ENCODE results near the gene LPXN. TPM values are rescaled to one million over a fixed set of nuclear protein-coding genes. Genes with fewer than 3 reads are reported as not detected.

LPXN gene
- total and polyA plus RNA-seq, 10 donors: 50.8 to 83.7 (median 65.5) TPM

GRCh38 chr11:58613228-58613627, 37.6 kb upstream of the LPXN start:
- 88 to 96% (median 91%) methylated on average over 2 of the region's 2 CpGs for WGBS, 5 donors
- Histone ChIP-seq H3K27me3 (replicated peaks in 1 of 7) (no peaks in the 10 kb centered on the region), H3K36me3 (peaks cover 0 to 88% (median 82%) of the 10 kb centered on the region in 6 donors), H3K4me1 (peaks cover 0 to 21% (median 0%) of the 10 kb centered on the region in 6 donors), H3K27ac (no peak overlapping the region), H3K4me3 (no peak overlapping the region), H3K9me3 (no peaks in the 10 kb centered on the region)
- no peak for TF ChIP-seq POLR2AphosphoS5 (IDR thresholded peaks at IDR 0.05)
- TF ChIP-seq POLR2A (IDR thresholded peaks at IDR 0.05): no peak
- no peak for TF ChIP-seq CTCF (IDR thresholded peaks at IDR 0.05 in 8 of 11, conservative IDR thresholded peaks at IDR 0.05 in 3 of 11)
- intact Hi-C loops (cut with DNase I; ENCODE audit: low total_unique reads): no loop called here
- DNase-seq: no peak

DNA sequence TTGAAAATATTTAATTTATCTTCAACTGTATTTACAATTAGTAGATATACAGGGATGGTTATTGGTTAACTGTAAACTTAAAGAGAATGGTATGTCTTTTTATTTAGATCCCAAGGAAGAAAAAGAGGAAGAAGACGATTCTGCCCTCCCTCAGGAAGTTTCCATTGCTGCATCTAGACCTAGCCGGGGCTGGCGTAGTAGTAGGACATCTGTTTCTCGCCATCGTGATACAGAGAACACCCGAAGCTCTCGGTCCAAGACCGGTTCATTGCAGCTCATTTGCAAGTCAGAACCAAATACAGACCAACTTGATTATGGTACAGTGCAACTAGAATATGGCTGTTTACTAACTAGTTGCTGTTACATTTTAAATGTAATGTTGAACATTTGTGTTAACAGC, 34.1 kb upstream of the LPXN start:
- DNase-seq: no peak
- H3K27me3 ChIP-seq (replicated peaks in 1 of 7): no peaks in the 10 kb centered on the region
- TF ChIP-seq POLR2AphosphoS5 (IDR thresholded peaks at IDR 0.05) (no peak), POLR2A (IDR thresholded peaks at IDR 0.05) (no peak)
- H3K27ac ChIP-seq: no peak overlapping the region
- no peak overlapping the region for H3K4me3 ChIP-seq
- WGBS, 5 donors: 48 to 60% (median 58%) methylated on average over 8 of the region's 8 CpGs
- H3K36me3 ChIP-seq: peaks cover 0 to 53% (median 48%) of the 10 kb centered on the region in 6 donors
- intact Hi-C loops (cut with DNase I; ENCODE audit: low total_unique reads): no loop called here
- H3K4me1 ChIP-seq: peaks cover 6 to 54% (median 12%) of the 10 kb centered on the region in 6 donors
- no peaks in the 10 kb centered on the region for H3K9me3 ChIP-seq

GRCh38 chr11:58608331-58608730, 32.7 kb upstream of the LPXN start:
- no peak for DNase-seq
- Histone ChIP-seq H3K27ac (no peak overlapping the region), H3K36me3 (peaks cover 0 to 47% (median 35%) of the 10 kb centered on the region in 6 donors), H3K9me3 (no peaks in the 10 kb centered on the region), H3K4me1 (peaks cover 6 to 63% (median 12%) of the 10 kb centered on the region in 6 donors), H3K4me3 (no peak overlapping the region), H3K27me3 (replicated peaks in 1 of 7) (no peaks in the 10 kb centered on the region)
- WGBS, 5 donors: 84 to 98% (median 96%) methylated on average over 5 of the region's 5 CpGs
- intact Hi-C loops (cut with DNase I; ENCODE audit: low total_unique reads): no loop called here
- no peak for TF ChIP-seq POLR2AphosphoS5 (IDR thresholded peaks at IDR 0.05)
- TF ChIP-seq CTCF (IDR thresholded peaks at IDR 0.05 in 8 of 11, conservative IDR thresholded peaks at IDR 0.05 in 3 of 11): no peak
- TF ChIP-seq POLR2A (IDR thresholded peaks at IDR 0.05): no peak

DNA sequence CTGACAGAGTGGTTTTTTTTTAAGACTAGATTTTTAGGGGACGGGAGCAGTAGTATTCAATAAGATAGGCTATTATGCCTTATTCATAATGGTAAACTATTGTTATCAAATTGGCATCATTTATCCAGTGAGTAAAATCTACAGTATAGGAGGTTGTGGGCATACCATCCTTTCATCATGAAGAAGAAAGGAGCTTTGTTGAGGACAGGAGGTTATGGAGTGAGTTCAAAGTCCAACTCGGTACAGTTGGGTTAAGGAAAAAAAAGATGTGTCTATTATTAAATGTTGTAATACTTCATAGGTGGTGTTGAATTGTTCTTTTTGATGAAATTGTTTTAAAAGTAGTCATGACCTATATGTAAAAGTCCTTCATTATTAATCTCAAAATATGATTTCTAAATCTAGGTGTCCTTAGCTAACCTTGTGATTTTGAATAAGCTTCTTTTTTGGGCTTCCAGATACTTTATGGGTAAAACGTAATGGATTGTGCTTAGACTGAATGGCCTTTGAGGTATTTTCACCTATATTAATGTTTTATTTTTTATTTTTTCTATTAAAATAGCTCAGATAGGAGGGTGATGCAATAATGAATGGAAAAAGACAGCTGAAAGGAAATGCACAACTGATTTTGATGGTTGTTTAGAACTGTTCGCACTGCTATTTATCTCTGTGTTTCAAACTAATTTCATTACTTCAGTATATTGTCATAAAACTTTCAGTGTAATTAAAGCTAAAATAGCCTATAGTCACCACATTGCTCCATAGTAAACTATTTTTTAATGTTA, 31.5 kb upstream of the LPXN start:
- intact Hi-C loops (cut with DNase I; ENCODE audit: low total_unique reads): no loop called here
- Histone ChIP-seq H3K27ac (no peak overlapping the region), H3K4me3 (no peak overlapping the region), H3K27me3 (replicated peaks in 1 of 7) (no peaks in the 10 kb centered on the region), H3K4me1 (peaks cover 6 to 74% (median 12%) of the 10 kb centered on the region in 6 donors), H3K36me3 (peaks cover 0 to 42% (median 23%) of the 10 kb centered on the region in 6 donors), H3K9me3 (no peaks in the 10 kb centered on the region)
- TF ChIP-seq POLR2AphosphoS5 (IDR thresholded peaks at IDR 0.05) (no peak), CTCF (IDR thresholded peaks at IDR 0.05 in 8 of 11, conservative IDR thresholded peaks at IDR 0.05 in 3 of 11) (no peak), POLR2A (IDR thresholded peaks at IDR 0.05) (no peak)
- DNase-seq: no peak
- WGBS, 5 donors: 88 to 95% (median 92%) methylated on average over 4 of the region's 4 CpGs

Measured in spleen (tissue), 11 donors.